Endothelial cell (in vitro differentiated cells): ENCODE data around the gene PI4K2A. TPM values are rescaled to one million over a fixed set of nuclear protein-coding genes. Genes with fewer than 3 reads are reported as not detected.

Experiments used
- DNase-seq: peaks from one replicate; pipeline ENCODE4 v3.0.0; 2021; ENCODE audit warnings: low spot score
- H3K27ac Mint-ChIP-seq: one replicate; pipeline ENCODE4 v1.8.0; 2021; ENCODE audit warnings: mixed read lengths, inconsistent platforms; ENCODE audit not compliant: unreplicated experiment
- H3K27me3 Mint-ChIP-seq: one replicate; pipeline ENCODE4 v1.8.0; 2021; ENCODE audit warnings: mild to moderate bottlenecking, moderate library complexity, mixed read lengths, inconsistent platforms; ENCODE audit not compliant: unreplicated experiment
- H3K36me3 Mint-ChIP-seq: one replicate; pipeline ENCODE4 v1.8.0; 2021; ENCODE audit warnings: mild to moderate bottlenecking, low read depth, mixed read lengths, inconsistent platforms; ENCODE audit not compliant: unreplicated experiment
- H3K4me1 Mint-ChIP-seq: one replicate; pipeline ENCODE4 v1.8.0; 2021; ENCODE audit warnings: mild to moderate bottlenecking, mixed read lengths, inconsistent platforms; ENCODE audit not compliant: unreplicated experiment
- H3K4me3 Mint-ChIP-seq: one replicate; pipeline ENCODE4 v1.8.0; 2021; ENCODE audit warnings: mild to moderate bottlenecking, mixed read lengths, inconsistent platforms; ENCODE audit not compliant: unreplicated experiment
- H3K9me3 Mint-ChIP-seq: one replicate; pipeline ENCODE4 v1.8.0; 2021; ENCODE audit warnings: mixed read lengths, inconsistent platforms; ENCODE audit not compliant: unreplicated experiment
- total RNA-seq: library from RNA; stranded (reverse); fragmentation: NEBNext Ultra II Directional; extraction: Animal tissue kit (Norgen Biotek cat#: 25700); gene quantifications from one replicate; pipeline ENCODE4 v1.2.1, GENCODE V29; 2021; ENCODE audit not compliant: unreplicated experiment
- TF ChIP-seq, protein P1 (sequence below): fragments of 200-600 bp; sonication (generic); IDR thresholded peaks from one replicate; pipeline ENCODE4 v1.5.0; 2021; ENCODE audit warnings: antibody characterized with exemption; ENCODE audit not compliant: unreplicated experiment

The PI4K2A gene
- total RNA-seq, 1 donor from 2014 or later: 35.4 TPM

DNA sequence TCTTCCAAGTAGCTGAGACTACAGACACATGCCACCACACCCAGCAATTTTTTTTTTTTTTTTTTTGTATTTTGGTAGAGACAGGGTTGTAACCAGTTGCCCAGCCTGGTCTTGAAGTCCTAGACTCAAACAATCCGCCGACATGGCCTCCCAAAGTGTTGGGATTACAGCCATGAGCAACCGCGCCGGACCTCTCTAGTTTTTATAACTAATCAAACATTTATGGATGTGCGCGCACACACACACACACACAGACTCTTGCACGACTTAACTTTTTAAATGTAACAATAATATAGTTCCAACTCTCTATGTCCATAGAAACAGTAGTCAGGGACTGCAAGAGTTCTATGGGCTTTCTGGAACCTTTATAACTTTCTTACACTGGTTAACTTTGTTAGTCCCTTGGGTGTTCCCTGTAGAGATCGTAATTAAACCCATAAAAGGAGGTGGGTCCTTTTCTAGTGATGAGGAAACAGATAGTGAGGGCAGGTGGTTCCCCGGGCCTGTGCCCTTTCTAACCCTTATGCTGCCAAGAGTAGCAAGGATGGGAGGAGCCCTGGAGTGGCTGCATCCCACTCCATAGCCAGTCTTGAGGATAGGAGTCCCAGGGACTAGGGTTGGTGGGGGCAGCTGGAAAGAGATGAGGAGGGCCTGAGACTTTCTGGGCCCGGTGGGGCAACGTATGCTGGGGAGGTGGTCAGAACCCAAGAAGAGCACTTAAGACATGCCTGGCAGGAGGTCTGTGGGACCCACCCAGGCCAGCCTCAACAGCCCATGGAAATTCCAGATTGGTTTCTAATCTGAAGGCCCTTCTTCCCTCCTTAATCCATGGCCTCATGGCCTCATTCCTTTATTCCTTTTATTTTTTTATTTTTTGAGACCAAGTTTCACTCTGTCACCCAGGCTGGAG is 81.7 kb downstream of the PI4K2A start:
- Mint-ChIP-seq H3K9me3 (no peaks in the 10 kb centered on the region), H3K36me3 (peaks cover 8% of the 10 kb centered on the region), H3K27ac (no peak overlapping the region), H3K4me3 (no peak overlapping the region), H3K27me3 (peaks cover 2% of the 10 kb centered on the region), H3K4me1 (peaks cover 14% of the 10 kb centered on the region)
- no peak for DNase-seq
- TF ChIP-seq, protein P1, sequence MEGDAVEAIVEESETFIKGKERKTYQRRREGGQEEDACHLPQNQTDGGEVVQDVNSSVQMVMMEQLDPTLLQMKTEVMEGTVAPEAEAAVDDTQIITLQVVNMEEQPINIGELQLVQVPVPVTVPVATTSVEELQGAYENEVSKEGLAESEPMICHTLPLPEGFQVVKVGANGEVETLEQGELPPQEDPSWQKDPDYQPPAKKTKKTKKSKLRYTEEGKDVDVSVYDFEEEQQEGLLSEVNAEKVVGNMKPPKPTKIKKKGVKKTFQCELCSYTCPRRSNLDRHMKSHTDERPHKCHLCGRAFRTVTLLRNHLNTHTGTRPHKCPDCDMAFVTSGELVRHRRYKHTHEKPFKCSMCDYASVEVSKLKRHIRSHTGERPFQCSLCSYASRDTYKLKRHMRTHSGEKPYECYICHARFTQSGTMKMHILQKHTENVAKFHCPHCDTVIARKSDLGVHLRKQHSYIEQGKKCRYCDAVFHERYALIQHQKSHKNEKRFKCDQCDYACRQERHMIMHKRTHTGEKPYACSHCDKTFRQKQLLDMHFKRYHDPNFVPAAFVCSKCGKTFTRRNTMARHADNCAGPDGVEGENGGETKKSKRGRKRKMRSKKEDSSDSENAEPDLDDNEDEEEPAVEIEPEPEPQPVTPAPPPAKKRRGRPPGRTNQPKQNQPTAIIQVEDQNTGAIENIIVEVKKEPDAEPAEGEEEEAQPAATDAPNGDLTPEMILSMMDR: no peak

DNA sequence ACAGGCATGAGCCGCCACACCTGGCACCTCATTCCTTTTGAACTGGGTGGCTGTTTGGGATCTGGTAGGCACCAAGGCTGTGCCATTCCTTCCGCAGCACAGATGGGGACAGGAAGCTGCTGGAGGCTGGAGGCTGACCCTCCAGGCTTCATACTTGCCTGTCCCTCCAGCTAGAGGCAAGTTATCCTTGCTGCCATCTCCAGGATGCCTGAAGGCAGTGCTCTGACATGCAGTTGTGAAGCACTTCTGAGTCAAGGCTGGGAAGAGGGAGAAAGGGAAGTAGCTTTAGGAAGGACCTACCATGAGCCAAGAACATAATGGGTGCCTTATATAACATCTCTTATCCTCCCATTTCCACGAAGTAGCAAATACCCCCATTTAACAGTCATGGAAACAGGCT is 82.5 kb downstream of the PI4K2A start:
- TF ChIP-seq, protein P1: no peak
- Mint-ChIP-seq H3K9me3 (no peaks in the 10 kb centered on the region), H3K27me3 (peaks cover 2% of the 10 kb centered on the region), H3K4me3 (no peak overlapping the region), H3K36me3 (peaks cover 2% of the 10 kb centered on the region), H3K4me1 (peaks cover 14% of the 10 kb centered on the region), H3K27ac (no peak overlapping the region)
- no peak for DNase-seq

DNA sequence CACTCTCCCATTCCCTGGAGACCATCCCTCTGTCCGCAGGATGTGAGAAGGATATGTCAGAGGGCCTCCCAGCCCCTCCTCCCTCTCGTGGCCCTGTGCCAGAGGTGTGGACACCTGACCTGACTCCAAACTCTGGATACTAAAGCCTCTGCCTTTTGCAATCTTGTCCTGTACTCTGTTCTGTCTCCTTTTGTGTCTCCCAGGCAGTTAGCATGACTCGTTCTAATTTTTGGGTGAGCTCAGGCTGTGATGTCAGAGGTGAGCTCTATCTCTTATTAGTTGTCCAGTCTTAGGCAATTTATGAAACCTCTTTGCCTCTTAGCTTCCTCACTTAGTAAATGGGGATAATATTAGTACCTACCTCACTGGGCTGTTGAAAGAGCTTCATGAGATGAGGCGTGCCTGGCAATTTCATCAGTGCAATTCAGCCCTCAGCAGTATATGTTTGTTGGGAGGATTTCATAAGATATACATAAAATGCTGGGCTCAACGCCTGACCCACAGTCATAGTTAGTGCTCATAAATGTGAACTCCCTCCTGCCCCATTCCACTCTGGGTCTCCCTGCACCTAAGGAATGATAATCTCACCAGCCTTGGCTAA is 84.0 kb downstream of the PI4K2A start:
- H3K27ac Mint-ChIP-seq: no peak overlapping the region
- DNase-seq: no peak
- TF ChIP-seq, protein P1: no peak
- H3K27me3 Mint-ChIP-seq: peaks cover 3% of the 10 kb centered on the region
- H3K9me3 Mint-ChIP-seq: no peaks in the 10 kb centered on the region
- H3K36me3 Mint-ChIP-seq: no peaks in the 10 kb centered on the region
- no peak overlapping the region for H3K4me3 Mint-ChIP-seq
- H3K4me1 Mint-ChIP-seq: peaks cover 4% of the 10 kb centered on the region

Other genes with a start within 250 kb of the PI4K2A start
- gene RRP12, start 239.3 kb upstream of the PI4K2A start, total RNA-seq: 19.5 TPM
- 291 TPM for gene PGAM1, start 214.5 kb upstream of the PI4K2A start, total RNA-seq
- gene EXOSC1, start 194.7 kb upstream of the PI4K2A start, total RNA-seq: 36.0 TPM
- 45.0 TPM for gene ZDHHC16, start 194.5 kb upstream of the PI4K2A start, total RNA-seq
- 127 TPM for gene MMS19, start 142.2 kb upstream of the PI4K2A start, total RNA-seq
- gene UBTD1, start 141.7 kb upstream of the PI4K2A start, total RNA-seq: 78.0 TPM
- gene ANKRD2, start 67.9 kb upstream of the PI4K2A start, total RNA-seq: 0.33 TPM
- 0.85 TPM for gene HOGA1, start 56.3 kb upstream of the PI4K2A start, total RNA-seq
- gene C10orf62, start 51.0 kb upstream of the PI4K2A start, total RNA-seq: not detected
- 10.9 TPM for gene MORN4, start 7.2 kb upstream of the PI4K2A start, total RNA-seq
- gene AVPI1, start 46.6 kb downstream of the PI4K2A start, total RNA-seq: 0.67 TPM
- 21.0 TPM for gene MARVELD1, start 73.1 kb downstream of the PI4K2A start, total RNA-seq
- gene ZFYVE27, start 96.5 kb downstream of the PI4K2A start, total RNA-seq: 19.2 TPM
- gene SFRP5, start 131.3 kb downstream of the PI4K2A start, total RNA-seq: 3.5 TPM
- gene GOLGA7B, start 209.2 kb downstream of the PI4K2A start, total RNA-seq: 2.5 TPM